Stimulated activated CD8-positive, alpha-beta memory T cell treated with anti-CD3 and anti-CD28 coated beads, Interleukin-12 subunit alpha, Interleukin-12 subunit beta, amount 100 ng/mL, for 1 hour (primary cell): ENCODE results near the gene GNAS-AS1.

Source experiments
- DNase-seq: peaks from one replicate; pipeline ENCODE4 v3.0.0-alpha.2; 2020; ENCODE audit warnings: low read depth

Gene GNAS-AS1

GRCh38 chr20:58855506-58856389 lies 5.0 kb upstream of the GNAS-AS1 start:
- no peak for DNase-seq

DNA sequence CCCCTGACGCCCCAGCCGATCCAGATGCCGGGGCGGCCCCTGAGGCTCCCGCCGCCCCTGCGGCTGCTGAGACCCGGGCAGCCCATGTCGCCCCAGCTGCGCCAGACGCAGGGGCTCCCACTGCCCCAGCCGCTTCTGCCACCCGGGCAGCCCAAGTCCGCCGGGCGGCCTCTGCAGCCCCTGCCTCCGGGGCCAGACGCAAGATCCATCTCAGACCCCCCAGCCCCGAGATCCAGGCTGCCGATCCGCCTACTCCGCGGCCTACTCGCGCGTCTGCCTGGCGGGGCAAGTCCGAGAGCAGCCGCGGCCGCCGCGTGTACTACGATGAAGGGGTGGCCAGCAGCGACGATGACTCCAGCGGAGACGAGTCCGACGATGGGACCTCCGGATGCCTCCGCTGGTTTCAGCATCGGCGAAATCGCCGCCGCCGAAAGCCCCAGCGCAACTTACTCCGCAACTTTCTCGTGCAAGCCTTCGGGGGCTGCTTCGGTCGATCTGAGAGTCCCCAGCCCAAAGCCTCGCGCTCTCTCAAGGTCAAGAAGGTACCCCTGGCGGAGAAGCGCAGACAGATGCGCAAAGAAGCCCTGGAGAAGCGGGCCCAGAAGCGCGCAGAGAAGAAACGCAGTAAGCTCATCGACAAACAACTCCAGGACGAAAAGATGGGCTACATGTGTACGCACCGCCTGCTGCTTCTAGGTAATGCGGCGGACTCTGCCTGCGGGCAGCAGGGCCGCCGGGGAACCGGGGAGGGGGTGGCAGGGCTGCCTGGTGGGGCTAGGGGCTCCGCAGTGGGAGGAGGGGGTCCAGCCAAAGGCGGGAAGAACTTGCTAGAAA lies 4.2 kb upstream of the GNAS-AS1 start:
- no peak for DNase-seq

DNA sequence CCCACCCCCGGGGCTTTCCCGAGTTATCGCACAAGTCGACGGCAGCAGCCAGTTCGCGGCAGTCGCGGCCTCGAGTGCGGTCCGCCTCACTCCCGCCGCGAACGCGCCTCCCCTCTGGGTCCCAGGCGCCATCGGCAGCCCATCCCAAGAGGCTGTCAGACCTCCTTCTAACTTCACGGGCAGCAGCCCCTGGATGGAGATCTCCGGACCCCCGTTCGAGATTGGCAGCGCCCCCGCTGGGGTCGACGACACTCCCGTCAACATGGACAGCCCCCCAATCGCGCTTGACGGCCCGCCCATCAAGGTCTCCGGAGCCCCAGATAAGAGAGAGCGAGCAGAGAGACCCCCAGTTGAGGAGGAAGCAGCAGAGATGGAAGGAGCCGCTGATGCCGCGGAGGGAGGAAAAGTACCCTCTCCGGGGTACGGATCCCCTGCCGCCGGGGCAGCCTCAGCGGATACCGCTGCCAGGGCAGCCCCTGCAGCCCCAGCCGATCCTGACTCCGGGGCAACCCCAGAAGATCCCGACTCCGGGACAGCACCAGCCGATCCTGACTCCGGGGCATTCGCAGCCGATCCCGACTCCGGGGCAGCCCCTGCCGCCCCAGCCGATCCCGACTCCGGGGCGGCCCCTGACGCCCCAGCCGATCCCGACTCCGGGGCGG lies 3.4 kb upstream of the GNAS-AS1 start:
- DNase-seq: no peak

GRCh38 chr20:58853466-58853865 lies 2.8 kb upstream of the GNAS-AS1 start:
- DNase-seq: no peak

GRCh38 chr20:58852543-58853271 lies 2.0 kb upstream of the GNAS-AS1 start, which contains the start of gene GNAS:
Gene GNAS (plus strand): TSS chr20:58852716.
- no peak for DNase-seq

DNA sequence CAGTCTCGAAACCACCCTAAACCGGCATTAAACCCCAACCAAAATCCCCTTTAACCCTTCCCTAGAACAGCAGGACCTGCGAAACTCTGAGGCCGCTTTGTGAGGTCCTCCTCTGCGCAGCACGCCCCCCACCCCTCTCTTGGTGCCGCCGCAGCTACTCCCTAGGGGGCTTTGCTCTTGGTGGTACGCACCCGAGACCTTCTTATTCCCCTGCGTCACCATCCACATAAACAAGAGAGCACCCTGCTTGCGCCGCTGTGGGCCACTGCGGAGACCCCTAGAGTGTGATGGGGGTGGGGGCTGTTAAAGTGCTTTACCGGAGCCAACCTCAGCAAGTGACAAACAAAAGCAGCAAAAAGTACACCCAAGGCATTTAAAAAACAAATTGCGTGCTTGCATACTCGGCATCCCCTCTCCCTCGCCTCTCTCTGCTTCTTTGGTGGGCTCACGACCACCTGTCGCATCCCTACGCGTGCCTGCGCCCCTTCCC lies 1.3 kb upstream of the GNAS-AS1 start:
- no peak for DNase-seq

DNA sequence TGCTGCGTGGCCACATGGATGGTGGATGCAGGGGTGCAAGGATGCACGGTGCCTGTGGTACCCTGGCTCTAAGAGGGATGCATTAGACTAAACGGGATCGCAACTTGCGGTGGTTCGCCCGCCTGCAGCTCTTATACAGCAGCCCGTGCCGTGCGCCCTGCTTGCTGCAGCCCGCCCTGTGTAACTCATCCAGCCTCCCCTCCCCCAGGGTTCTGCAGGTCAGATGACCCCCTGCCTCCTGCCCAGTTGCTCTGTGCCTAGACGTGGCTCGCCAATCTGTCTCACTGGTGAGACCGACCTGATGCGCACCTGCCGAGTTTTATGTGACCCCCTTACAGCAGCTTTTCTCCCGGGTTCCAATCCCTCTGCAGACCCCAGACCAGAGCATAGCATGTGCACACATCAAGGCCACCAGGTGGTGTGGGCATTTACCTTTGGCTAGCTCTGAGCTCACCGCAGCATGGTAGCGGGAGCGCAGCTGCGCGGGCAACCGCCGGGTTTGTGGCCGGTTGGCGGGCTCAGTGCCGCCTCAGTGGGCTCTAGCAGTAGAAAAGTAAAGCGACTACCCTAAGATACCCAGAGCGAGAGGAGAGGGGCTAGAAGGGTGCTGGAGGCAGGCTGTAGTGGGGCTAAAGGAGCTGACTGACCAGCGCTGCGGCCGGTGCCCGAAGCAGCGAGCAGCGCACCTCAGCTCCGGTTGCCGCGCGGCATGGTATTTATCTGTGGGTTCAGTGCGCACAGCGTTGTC lies 693 bp upstream of the GNAS-AS1 start:
- no peak for DNase-seq

DNA sequence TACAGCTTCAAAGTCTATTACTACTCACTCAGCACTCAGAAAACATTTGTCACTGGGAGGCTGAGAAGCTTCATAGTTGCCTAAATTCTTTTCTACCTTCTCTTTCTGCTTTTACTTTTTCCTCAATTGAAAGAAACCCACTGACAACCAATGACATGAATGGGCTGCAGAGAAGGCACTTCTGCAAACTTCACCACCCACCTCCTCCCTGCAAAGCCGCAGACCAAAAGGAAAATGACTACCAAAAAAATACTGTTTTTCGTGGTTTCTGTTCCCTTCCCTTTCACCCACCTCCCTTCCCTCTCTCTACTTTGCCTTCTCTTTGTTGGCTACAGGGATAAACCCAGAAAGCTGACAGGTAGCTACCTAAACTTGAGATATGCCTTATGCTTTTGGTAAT lies 3.2 kb downstream of the GNAS-AS1 start:
- DNase-seq: no peak

DNA sequence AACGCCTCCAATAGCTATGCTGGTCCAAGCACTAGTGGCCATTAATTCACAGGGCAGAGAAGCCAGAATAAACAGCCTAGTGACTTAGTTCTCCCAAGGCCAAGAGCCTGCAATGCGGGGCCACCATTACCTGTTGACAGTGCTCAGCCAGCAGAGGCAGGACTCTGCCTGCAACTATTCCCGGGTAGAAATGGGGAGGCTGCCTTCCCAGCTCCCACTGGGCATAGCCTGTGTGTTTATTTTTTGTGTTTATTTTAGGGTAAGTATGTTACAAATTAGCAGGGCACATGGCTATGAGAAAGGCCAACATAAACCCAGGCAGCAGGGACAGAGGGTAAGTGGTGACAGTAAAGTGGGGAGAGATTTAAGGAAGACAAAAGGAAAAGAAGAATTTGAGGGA lies 5.0 kb downstream of the GNAS-AS1 start:
- DNase-seq: no peak

- DNase-seq: no peak
These were observed 7.6 kb downstream of the GNAS-AS1 start for GRCh38 chr20:58843128-58843556.

DNA sequence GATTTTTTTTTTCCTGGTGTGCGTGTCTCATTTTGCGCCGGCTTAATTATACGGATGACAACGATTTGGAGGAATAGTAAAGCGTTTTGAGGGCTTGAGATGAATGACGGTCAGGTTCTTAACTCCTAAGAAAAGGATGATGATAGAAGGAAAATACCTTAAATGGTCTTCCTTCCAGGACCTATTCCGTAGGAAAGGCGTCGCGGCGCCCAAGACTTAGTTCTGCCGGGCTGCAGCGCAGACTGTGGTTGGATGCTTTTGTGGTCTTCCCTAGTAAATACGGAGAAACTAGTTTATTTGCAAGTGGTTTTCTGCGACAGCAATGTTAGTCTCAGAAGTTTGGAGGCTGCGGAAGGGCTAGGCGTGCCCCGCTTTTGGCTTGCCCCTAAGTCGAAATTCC lies 8.4 kb downstream of the GNAS-AS1 start:
- DNase-seq: no peak

DNA sequence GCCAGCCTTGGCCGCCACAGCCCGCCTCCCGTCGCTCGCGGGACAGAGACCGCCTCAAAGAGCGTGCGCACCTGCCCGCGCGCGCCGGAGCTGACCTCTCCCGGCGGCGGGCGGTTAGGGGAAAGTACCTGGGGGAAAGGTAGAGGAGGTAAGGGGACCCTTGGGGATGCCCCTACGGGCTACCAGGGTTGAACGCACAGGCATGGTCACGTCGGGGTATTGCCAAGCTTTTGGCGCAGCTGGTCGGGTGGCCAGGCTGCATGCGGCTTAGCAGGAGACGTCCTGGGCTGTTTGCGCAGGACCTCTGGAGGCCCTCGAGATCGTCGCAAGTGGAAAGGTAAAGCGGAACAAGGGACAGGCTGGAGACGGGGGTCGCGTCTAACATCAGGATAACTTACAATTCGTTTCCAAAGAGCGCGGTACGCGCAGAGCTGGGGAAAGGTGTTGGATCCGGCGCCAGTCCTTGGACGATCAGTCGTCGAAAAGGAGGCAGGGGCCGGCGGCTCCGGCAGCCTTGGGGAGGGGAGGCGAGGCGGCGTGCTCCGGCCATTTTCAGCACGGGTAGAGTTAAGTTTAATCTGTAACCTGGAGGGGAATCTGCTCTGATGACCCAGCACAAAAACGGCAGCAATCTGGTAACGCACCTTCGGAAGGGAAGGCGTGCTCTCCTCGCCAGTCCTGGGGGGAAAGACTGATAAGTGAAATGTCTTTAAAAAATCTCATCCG lies 9.0 kb downstream of the GNAS-AS1 start:
- DNase-seq: no peak

DNA sequence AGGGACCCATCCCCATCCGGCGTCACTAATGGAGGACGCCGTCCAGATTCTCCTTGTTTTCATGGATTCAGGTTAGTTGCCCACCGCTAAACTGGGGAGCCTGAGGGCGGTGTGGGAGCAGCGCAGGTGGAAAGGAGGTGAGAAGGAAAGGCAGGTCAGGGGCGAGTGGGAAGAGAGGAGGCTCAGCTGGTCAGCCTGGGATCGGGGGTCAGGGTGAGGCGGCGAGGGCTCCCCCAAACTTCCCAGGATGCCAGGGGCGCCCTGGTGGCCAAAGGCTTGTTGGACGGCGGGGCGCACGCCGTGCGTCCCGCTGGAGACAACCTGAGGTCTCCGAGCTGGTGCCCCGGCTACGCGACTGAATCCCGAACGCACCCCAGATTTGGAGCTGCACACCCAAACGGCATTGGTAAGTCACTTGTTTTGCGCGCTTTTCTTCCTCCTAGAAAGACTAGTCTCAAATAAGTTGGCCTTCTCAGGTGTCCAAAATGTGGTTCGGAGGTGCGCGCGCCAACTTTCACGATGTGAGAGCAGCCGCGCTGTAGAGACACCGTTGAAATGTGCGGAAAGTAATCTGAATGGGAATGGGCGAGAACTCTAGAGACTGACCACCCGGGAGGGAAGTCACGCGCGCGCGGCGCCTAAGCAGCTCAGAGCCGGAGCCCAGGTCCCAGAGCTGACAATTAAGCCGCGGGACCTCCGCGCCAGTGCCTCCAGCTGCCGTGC lies 9.7 kb downstream of the GNAS-AS1 start:
- no peak for DNase-seq

DNA sequence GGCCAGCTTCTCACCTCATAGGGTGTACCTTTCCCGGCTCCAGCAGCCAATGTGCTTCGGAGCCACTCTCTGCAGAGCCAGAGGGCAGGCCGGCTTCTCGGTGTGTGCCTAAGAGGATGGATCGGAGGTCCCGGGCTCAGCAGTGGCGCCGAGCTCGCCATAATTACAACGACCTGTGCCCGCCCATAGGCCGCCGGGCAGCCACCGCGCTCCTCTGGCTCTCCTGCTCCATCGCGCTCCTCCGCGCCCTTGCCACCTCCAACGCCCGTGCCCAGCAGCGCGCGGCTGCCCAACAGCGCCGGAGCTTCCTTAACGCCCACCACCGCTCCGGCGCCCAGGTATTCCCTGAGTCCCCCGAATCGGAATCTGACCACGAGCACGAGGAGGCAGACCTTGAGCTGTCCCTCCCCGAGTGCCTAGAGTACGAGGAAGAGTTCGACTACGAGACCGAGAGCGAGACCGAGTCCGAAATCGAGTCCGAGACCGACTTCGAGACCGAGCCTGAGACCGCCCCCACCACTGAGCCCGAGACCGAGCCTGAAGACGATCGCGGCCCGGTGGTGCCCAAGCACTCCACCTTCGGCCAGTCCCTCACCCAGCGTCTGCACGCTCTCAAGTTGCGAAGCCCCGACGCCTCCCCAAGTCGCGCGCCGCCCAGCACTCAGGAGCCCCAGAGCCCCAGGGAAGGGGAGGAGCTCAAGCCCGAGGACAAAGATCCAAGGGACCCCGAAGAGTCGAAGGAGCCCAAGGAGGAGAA lies 10.5 kb downstream of the GNAS-AS1 start:
- no peak for DNase-seq

DNA sequence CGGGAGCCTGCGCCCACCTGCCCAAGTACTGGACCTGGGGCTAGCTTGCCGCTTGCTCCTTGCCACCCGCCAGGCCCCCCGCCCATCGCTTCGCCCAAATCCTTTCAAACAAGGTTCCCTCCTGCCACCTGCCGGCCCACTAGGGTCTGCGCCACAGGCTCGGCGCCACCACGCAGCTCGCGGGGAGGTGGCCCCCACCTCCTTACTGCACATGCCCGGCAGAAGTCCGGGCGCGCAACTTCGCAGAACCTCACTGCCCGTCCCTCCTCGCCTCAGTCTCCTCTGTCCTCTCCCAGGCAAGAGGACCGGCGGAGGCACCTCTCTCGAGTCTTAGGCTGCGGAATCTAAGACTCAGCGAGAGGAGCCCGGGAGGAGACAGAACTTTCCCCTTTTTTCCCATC lies 11.2 kb downstream of the GNAS-AS1 start:
- DNase-seq: peak; percentile 15

DNA sequence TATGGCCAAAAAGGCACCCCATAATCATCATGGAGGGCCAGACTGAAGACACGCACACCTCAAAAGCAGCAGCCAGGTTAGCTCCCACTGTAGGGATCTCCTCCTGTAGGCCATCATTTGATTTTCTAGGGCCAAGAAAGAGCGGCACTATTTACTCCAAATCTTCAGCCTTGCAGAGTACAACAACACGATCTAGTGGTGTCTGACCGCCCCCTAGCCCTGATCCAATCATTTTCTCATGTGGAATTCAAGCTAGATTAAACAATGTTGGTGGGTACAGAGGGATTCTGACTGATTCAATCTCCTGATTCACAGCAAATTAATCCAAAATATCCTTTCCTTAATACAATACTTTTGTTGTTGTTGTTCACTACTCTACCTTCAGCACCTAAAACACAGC lies 12.5 kb downstream of the GNAS-AS1 start:
- DNase-seq: no peak

GRCh38 chr20:58837717-58838116 lies 13.0 kb downstream of the GNAS-AS1 start:
- no peak for DNase-seq

DNA sequence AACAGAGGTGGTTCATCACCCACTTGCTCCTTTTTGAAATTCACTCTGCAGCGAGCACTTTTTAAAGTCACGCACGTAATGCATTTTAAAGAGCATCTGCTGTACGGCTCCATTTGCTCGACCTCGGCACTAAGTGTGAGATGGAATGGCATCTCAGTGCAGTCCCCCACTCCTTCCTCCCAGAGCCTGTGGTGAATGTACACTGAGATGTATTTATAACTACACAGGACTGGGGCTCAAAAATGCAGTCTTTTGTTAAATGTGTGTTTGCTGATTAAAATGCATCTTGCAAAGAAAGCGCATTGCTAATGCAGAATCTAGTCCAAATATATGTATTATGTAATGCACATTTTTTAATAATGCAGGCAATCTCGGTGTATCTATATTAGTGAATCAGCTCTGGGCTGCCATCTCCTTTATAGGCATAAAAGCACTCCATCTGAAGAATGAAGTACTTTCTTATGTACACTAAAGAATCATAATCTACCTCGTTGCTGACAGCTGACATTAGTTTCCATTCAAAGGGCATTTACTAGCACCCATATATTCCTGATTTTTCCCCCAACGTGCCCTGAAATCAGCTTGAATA lies 14.0 kb downstream of the GNAS-AS1 start:
- no peak for DNase-seq
